ENCODE data around the gene MMAB. TPM values are rescaled to one million over a fixed set of nuclear protein-coding genes. Genes with fewer than 3 reads are reported as not detected.

MMAB gene
- total and polyA plus RNA-seq, 2 of the 13 experiments (the other 11 are each of a cell fraction or from before 2014, with no cell fraction given), result 26.1 to 77.3 TPM

DNA sequence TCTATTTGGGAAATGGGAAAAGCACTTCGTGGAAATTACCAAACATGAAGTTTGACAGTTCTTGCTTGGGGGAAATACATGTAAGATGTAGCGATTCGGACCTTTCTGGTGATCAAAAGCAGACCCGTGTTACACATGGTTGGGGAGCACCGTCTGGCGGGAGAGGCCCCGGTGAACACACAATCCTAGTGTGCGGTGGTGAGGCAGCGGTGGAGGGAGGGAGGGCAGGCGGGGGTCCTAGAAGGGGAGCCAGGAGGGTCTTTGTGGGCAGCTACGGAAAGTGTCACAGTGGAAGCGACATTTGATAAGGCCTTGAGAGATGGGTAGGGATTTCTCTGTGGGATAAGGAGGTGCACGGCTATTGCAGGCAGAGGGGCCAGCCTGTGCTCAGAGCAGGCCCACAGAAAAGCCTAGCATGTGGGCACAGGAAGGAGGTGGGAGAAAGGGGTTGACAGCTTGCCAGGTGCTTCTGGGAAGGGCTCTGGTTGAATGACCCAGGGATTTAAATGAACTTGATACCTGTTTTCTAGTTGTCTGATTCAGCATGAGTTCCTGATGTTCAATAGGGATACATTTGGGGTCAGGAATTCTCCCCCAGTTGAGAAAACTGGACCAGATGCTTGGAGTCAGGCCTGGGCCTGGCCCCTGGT is 7.5 kb upstream of the MMAB start:
- no peak for ATAC-seq
- TF ChIP-seq, protein P1, sequence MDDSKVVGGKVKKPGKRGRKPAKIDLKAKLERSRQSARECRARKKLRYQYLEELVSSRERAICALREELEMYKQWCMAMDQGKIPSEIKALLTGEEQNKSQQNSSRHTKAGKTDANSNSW (CRISPR knock-in tag; IDR thresholded peaks at IDR 0.05; ENCODE audit: borderline replicate concordance), result no peak
- TF ChIP-seq, protein P2, sequence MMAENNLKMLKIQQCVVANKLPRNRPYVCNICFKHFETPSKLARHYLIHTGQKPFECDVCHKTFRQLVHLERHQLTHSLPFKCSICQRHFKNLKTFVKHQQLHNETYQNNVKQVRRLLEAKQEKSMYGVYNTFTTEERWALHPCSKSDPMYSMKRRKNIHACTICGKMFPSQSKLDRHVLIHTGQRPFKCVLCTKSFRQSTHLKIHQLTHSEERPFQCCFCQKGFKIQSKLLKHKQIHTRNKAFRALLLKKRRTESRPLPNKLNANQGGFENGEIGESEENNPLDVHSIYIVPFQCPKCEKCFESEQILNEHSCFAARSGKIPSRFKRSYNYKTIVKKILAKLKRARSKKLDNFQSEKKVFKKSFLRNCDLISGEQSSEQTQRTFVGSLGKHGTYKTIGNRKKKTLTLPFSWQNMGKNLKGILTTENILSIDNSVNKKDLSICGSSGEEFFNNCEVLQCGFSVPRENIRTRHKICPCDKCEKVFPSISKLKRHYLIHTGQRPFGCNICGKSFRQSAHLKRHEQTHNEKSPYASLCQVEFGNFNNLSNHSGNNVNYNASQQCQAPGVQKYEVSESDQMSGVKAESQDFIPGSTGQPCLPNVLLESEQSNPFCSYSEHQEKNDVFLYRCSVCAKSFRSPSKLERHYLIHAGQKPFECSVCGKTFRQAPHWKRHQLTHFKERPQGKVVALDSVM (CRISPR knock-in tag; IDR thresholded peaks at IDR 0.05), result no peak
- TF ChIP-seq, protein P3, sequence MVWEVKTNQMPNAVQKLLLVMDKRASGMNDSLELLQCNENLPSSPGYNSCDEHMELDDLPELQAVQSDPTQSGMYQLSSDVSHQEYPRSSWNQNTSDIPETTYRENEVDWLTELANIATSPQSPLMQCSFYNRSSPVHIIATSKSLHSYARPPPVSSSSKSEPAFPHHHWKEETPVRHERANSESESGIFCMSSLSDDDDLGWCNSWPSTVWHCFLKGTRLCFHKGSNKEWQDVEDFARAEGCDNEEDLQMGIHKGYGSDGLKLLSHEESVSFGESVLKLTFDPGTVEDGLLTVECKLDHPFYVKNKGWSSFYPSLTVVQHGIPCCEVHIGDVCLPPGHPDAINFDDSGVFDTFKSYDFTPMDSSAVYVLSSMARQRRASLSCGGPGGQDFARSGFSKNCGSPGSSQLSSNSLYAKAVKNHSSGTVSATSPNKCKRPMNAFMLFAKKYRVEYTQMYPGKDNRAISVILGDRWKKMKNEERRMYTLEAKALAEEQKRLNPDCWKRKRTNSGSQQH (CRISPR knock-in tag; IDR thresholded peaks at IDR 0.05; ENCODE audit: low read depth), result no peak
- TF ChIP-seq TBP (CRISPR knock-in tag; IDR thresholded peaks at IDR 0.05) (no peak), ZNF333 (CRISPR knock-in tag; IDR thresholded peaks at IDR 0.05; ENCODE audit: borderline replicate concordance) (no peak), NCOA1 (CRISPR knock-in tag; IDR thresholded peaks at IDR 0.05) (no peak)
- in situ Hi-C loops (cut with HindIII; ENCODE audit: extremely low pct_ligation_motif_present, low pct_unique_long_range_greater_than_20kb), result no loop called here
- Histone ChIP-seq H3K4me3 (replicated peaks in 1 of 3; ENCODE audit: insufficient read depth in 1 of 3, low read depth in 2 of 3, low read length in 3 of 3) (no peak overlapping the region), H3K27ac (ENCODE audit: extremely low read length, insufficient read depth, low read length) (no peak overlapping the region), H3K9me3 (ENCODE audit: low read length) (no peaks in the 10 kb centered on the region), H2AFZ (ENCODE audit: low read length) (no peak overlapping the region), H3K36me3 (replicated peaks in 1 of 2; ENCODE audit: control insufficient read depth in 1 of 2, insufficient read depth in 2 of 2, low read length in 2 of 2) (peaks cover 18 to 68% of the 10 kb centered on the region in 2 experiments), H3K4me2 (ENCODE audit: low read depth, low read length) (no peak overlapping the region), H3K9ac (ENCODE audit: insufficient read depth, low read depth, low read length) (no peak overlapping the region), H4K20me1 (ENCODE audit: insufficient read depth, low read length) (no peaks in the 10 kb centered on the region), H3K4me1 (ENCODE audit: insufficient read depth, low read length) (peaks cover 40% of the 10 kb centered on the region), H3K27me3 (ENCODE audit: control insufficient read depth in 1 of 2, insufficient read depth in 2 of 2, low read length in 2 of 2) (no peaks in the 10 kb centered on the region), H3K79me2 (ENCODE audit: insufficient read depth, low read length) (peaks cover 6% of the 10 kb centered on the region)
- BruUV-seq (replicated peaks), result no TSS peak
- ChIA-PET POLR2A (no interaction called here), CTCF (ENCODE audit: low intra/inter-chr PET ratio, low total read pairs) (no interaction called here)
- intact Hi-C loops (cut with micrococcal nuclease; ENCODE audit: unreplicated experiment), result no loop called here
- 98% methylated on average over 13 of the region's 13 CpGs for WGBS (ENCODE audit: low lambda C conversion rate)
- no peak for FAIRE-seq
- no peak for DNase-seq (ENCODE audit: low spot score)

Data from HepG2 (cell line).